Measurements from ENCODE around the gene P3H3. TPM values are rescaled to one million over a fixed set of nuclear protein-coding genes. Genes with fewer than 3 reads are reported as not detected.

Gene P3H3
- total and polyA plus RNA-seq, 2 of the 4 experiments (the other 2 are of a cell fraction): 27.8 to 83.9 TPM

DNA sequence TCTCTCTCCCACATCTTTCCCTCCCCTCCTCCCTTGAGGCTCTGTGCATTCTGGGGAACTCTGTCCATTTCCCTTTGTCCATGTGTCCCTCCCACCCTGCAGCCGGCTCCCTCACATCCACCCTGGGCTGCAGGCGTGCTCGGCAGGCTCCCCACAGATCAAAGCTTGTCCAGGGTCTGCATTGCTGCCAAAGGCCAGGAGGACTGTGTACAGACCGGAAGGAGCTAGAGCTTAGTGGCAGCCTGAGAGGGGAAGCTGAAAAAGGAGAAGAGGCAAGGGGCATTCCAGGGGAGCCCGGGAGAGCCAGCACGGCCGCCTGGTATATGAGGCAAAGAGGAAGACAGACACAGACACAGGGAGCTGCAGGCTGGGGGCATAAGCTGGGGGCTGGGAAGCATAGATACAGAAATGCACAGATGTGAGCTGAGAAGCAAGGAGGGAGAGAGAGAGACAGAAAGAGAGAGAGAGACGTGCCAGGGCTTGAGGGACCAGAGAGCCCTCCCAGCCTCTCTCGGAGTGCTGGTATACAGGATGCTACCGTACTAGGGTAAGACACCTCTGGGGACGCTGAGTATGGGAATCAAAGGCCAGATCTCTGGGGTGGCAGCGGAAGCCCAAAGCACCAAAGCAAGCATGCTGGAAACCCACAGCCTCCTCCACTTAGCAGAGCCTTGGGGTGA lies 35.5 kb upstream of the P3H3 start:
- Histone ChIP-seq H2BK120ac (ENCODE audit: low read depth, low read length) (peak overlapping the region; percentile 51; the same call in 1 of the 2 replicates), H3K9me3 (ENCODE audit: control insufficient read depth, insufficient read depth, low read length) (no peaks in the 10 kb centered on the region), H2AK9ac (replicated peaks; ENCODE audit: low read depth, low read length, poor library complexity) (peak overlapping the region; percentile 73), H3K18ac (ENCODE audit: low read depth, low read length) (0 out of 2 replicates have a peak overlapping the region, but pooled peaks have one; percentile 10), H3K56ac (ENCODE audit: extremely low read depth, insufficient read depth, low read length) (no peak overlapping the region), H3K9ac (ENCODE audit: low read depth, low read length) (peak overlapping the region; percentile 23; the same call in 1 of the 2 replicates), H3K4me3 (ENCODE audit: insufficient read depth, low read depth, low read length) (no peak overlapping the region), H3K4ac (ENCODE audit: low read depth, low read length) (peak overlapping the region; percentile 64), H4K91ac (ENCODE audit: insufficient read depth, low read depth, low read length) (0 out of 2 replicates have a peak overlapping the region, but pooled peaks have one; percentile 32), H4K8ac (ENCODE audit: low read depth in 2 of 2, low read length in 2 of 2) (peak overlapping the region; percentile 59 to 86; a peak in 3 of 4 replicates), H3K36me3 (ENCODE audit: control insufficient read depth, insufficient read depth, low read length) (0 out of 2 replicates have a peak, but pooled peaks cover 2% of the 10 kb centered on the region), H2BK20ac (ENCODE audit: low read depth, low read length) (no peak overlapping the region), H2AK5ac (ENCODE audit: low read depth, low read length) (no peak overlapping the region), H3K9me1 (ENCODE audit: insufficient read depth, low read length) (peaks cover 8% of the 10 kb centered on the region; the same call in 1 of the 2 replicates), H4K20me1 (ENCODE audit: insufficient read depth, low read length) (no peaks in the 10 kb centered on the region), H3K27me3 (ENCODE audit: control insufficient read depth, insufficient read depth, low read length) (no peaks in the 10 kb centered on the region), H3K79me1 (ENCODE audit: low read depth in 1 of 2, low read length in 2 of 2) (peaks cover 0 to 14% of the 10 kb centered on the region in 2 experiments; a peak in 2 of 4 replicates), H2AFZ (replicated peaks; ENCODE audit: low read length, poor library complexity) (peak overlapping the region; percentile 89), H3K4me1 (ENCODE audit: control insufficient read depth, insufficient read depth, low read length) (peaks cover 21% of the 10 kb centered on the region), H4K5ac (ENCODE audit: low read depth, low read length) (peak overlapping the region; percentile 27), H2BK5ac (ENCODE audit: low read depth, low read length, poor library complexity, severe bottlenecking) (no peak overlapping the region), H3K23ac (ENCODE audit: low read depth, low read length) (peak overlapping the region; percentile 41), H2BK15ac (ENCODE audit: low read depth, low read length) (no peak overlapping the region), H3K14ac (replicated peaks; ENCODE audit: low read depth, low read length) (peak overlapping the region; percentile 51), H3K4me2 (ENCODE audit: low read depth, low read length) (peak overlapping the region; percentile 44), H3K27ac (ENCODE audit: insufficient read depth, low read length) (peak overlapping the region; percentile 13)
- in situ Hi-C loops (cut with MboI; ENCODE audit: low sequenced_read_pairs): no loop called here
- POLR2A ChIA-PET (ENCODE audit: unreplicated experiment): interaction anchor here (0.6 to 0.8 kb wide), 2 partner anchors 27 to 131 kb away, joined by 3 to 4 read pairs; partner anchors contain the start of gene PTMS
- intact Hi-C loops (cut with micrococcal nuclease): no loop called here
- DNase-seq: peak; percentile 13
- BruUV-seq (replicated peaks): no TSS peak
- CTCF ChIA-PET: interaction anchor here (0.7 to 1.4 kb wide), 2 partner anchors 8 to 39 kb away, joined by 3 to 6 read pairs; partner anchors contain the start of gene MLF2
- dilution Hi-C loops (cut with HindIII; ENCODE audit: low sequenced_read_pairs, unreplicated experiment): no loop called here
- TF ChIP-seq RCOR1 (IDR thresholded peaks at IDR 0.05; ENCODE audit: insufficient replicate concordance, low read length) (no peak), FOS (IDR thresholded peaks at IDR 0.05; ENCODE audit: low read depth, low read length) (no peak), RFX5 (IDR thresholded peaks at IDR 0.05; ENCODE audit: low read depth, low read length) (no peak), RAD21 (IDR thresholded peaks at IDR 0.05; ENCODE audit: low read length) (no peak)
- ATAC-seq (ENCODE audit: low read depth): peak; percentile 66
- WGBS, 2 experiments (ENCODE audit: extremely low coverage in 2 of 2, insufficient read length in 1 of 2): 13% methylated on average over 4 of the region's 12 CpGs; no CpG with 5 or more reads in 1 of the 2 experiments
